Activated CD4-positive, alpha-beta T cell treated with anti-CD3 and anti-CD28 coated beads for 1 hour (primary cell): ENCODE results near the gene GDPGP1.
"Not testable (repeated sequence)": the region's sequence is repeated elsewhere in the genome, so short reads cannot be mapped to it uniquely, and the experiment has no call there.

Experiments used
- DNase-seq: peaks from one replicate; pipeline ENCODE4 v3.0.0-alpha.2; 2020

GDPGP1 gene, protein sequence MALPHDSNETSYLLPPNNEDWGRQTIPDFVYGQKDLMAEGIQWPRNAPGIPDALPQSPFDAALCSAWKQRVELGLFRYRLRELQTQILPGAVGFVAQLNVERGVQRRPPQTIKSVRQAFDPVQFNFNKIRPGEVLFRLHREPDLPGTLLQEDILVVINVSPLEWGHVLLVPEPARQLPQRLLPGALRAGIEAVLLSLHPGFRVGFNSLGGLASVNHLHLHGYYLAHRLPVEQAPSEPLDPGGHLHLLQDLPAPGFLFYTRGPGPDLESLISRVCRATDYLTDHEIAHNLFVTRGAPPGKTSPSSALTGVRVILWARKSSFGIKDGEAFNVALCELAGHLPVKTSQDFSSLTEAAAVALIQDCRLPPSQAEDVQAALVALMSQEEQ

GRCh38 chr15:90234096-90234988 lies at the start of gene GDPGP1:
GDPGP1 (plus strand) TSS chr15:90234209; CDS start chr15:90240909, 6,700 bp downstream.
- DNase-seq, result peak; percentile 95

- DNase-seq, result peak; percentile 37
Observed at GRCh38 chr15:90184786-90185704, 49.0 kb upstream of the GDPGP1 start.

GRCh38 chr15:90187257-90187868 lies 46.6 kb upstream of the GDPGP1 start:
- no peak for DNase-seq

GRCh38 chr15:90188065-90188464 lies 45.9 kb upstream of the GDPGP1 start:
- DNase-seq, result not testable (repeated sequence)

DNA sequence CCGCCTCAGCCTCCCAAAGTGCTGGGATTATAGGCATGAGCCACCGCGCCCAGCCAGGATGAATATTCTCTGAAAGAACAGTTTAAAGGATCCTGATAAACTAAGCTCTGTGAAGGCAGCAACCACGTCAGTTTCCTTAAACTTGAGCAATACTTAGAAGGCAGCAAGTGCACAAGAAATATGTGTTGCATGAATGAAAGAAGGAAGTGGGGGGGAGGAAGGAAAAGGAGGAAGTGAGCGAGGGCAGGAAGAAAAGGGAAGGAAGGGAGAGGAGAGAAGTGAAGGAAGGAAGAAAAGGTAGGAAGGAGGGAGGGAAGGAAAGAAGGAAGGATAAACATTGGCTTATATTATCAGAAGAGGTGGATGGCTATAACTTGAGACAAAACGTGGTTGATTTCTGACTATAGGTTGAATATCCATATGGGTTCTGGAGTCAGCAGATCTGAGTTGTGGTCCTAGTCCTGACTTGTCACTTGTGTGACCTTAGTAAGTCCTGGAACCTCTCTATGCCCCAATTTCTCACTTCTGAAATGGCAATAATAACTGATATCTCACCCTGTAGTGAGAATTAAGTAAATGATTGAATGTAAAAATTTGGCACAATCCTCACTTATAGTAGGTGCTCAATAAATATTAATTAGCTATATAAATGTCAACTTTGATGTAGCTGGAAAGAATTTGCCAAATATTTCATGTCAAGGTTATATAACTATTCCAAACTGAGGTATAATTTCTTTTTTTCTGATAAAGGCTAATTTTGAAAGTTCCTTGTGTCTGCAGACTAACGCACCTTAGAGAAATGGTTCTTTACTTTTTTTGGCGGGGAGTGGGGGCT lies 44.9 kb upstream of the GDPGP1 start:
- no peak for DNase-seq

GRCh38 chr15:90189781-90190467 lies 44.1 kb upstream of the GDPGP1 start:
- DNase-seq, result no peak

DNA sequence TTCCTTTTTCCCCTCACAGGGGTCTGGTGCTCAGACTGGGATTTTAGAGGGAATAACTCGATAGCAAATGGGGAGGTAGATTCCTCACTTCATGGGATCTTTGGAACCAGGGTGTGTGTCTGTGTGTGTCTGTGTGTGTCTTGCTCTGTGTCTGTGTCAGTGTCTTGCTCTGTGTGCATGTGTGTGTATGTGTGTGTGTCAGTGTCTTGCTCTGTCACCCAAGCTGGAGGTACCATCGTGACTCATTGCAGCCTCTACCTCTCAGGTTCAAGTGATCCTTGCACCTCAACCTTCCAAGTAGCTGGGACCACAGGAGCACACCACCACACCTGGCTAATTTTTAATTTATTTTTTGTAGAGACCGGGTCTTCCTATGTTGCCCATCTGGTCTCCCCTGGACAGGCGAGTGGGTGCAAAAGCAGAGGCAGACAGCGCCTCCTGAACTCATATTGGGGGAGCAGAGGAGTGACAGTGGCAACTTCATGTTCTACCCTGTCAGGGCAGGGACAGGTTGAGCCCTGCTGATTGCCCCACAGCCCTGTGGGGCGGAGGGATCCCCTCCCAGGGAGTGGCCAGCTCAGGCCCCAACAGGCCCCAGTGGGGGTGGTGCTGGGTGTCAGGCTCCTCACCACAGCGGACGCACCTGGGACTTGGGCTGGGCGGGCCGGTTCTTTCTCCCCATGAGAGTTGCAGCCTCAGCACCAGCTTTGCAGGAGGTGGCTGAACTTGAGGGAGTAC lies 43.2 kb upstream of the GDPGP1 start:
- DNase-seq, result no peak

DNA sequence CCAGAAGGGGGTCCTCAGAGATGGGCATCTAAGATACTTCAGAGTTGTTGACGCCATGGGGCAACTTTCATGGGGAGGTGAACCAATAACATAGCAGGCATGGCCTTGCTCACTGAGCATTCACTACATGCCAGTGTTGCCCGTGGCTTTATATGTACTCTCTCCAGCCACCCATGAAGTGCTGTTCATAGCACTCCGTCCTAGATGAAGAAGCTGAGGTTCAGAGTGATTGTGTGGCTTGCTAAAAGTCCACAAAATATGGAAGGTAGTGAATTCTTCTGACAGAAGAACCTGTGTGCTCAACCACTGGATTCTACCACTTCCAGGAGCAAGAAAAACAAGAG lies 42.7 kb upstream of the GDPGP1 start:
- no peak for DNase-seq

GRCh38 chr15:90191794-90192509 lies 42.1 kb upstream of the GDPGP1 start:
- DNase-seq, result peak; percentile 12

DNA sequence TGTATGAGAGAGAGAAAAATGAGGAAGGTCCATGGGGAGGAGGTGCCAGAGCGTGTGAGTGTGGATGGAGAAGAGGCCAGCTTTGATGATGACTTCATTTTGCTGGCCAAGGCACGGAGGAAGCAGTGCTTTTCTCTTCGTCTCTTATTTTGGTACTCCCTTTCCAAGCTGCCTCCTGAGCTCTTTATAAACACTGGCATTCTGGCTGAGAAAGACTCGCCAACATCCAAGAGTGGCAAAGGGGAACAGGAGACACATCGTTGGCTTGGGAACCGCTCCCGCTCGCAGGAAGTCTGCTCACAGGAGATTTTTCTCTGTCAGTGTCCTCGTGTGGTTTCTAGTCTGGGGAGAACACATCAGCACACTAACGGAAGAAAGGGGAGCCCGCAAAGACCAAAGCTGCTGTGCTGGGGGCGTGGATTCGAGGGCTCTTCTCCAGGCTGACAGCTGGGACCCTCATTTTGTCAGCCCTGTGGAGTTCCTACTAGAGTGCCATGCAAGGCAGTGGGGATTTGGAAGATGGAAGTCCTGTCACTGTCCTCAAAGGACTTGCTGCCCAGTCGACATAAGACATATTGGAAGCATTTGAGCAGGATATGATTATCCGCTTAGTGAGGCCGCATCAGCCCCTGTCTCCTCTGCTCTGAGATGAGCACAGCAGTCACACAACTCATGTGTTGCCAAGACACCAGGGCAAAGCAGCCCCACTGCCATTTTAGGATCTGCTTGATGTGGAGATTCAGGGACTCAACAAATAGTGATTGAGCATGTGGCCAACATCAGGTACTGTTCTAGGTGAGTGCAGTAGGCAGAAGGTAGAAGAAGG lies 40.8 kb upstream of the GDPGP1 start:
- no peak for DNase-seq

DNA sequence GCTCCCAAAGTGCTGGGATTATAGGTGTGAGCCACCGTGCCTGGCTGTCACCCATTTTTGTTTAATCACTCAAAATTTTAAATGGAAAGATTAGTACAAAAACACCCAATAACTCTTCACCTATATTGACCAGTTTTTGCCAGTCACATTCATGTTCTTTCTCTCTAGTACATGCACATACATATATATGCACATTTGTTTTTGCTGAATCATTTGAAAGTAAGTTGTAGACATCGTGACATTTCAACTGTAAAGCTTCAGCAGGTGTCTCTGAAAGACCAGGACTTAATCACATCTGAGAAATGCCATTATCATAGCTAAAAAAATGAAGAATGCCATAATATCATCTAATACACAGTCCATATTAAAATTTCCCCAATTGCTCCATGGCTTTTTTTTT lies 39.4 kb upstream of the GDPGP1 start:
- DNase-seq, result no peak

- DNase-seq, result no peak
Observed at GRCh38 chr15:90200534-90201129, 33.4 kb upstream of the GDPGP1 start.

- DNase-seq, result peak; percentile 43
Observed at GRCh38 chr15:90201130-90201943, 32.7 kb upstream of the GDPGP1 start, which contains the start of gene SEMA4B. SEMA4B (plus strand) TSS chr15:90201330; CDS start chr15:90201579, 249 bp downstream.

DNA sequence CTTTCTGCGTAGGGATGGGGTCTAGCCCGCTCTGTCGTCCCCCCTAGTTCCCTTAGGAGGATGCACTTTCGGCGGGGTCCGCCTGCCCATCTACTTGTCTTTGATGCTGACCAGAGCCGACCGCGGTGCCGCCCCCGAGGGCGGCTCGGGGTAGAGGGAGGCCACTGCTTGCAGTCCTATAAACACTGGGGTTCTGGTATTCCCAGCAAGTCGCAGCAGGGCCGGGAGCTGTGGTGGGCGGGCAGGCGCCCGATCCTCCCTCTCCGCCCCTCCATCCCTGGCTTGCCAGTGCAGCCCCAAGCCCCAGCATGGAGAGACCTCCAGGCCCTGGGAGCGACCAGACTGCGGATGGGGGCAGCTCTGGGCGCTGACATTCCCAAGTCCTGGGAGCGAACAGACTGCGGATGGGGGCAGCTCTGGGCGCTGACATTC lies 32.0 kb upstream of the GDPGP1 start:
- no peak for DNase-seq

DNA sequence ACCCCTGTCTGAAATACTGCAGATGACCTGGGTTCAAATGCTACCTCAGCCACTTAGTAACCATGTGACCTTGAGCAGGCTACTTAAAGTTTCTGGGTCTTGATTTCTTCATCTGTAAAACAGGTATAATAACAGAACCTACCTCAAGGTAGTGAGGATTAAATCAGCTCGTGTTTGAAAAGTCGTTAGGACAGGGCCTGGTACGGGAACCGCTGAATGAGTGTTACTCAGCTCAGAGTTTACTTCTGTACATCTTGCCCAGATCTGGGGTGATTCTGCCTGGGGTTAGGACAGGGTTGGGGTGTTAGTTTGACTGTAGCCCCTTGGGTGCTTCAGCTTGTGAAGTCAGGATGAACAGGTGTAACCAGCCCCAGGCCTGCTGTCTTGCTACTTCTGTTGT lies 31.1 kb upstream of the GDPGP1 start:
- DNase-seq, result no peak

GRCh38 chr15:90203473-90203872 lies 30.5 kb upstream of the GDPGP1 start:
- no peak for DNase-seq

GRCh38 chr15:90203922-90204321 lies 30.1 kb upstream of the GDPGP1 start:
- DNase-seq, result no peak
